CD14-positive monocyte (primary cell): Measurements from ENCODE around the gene SLC25A45. TPM values are rescaled to one million over a fixed set of nuclear protein-coding genes. Genes with fewer than 3 reads are reported as not detected.

ENCODE experiments used
- DNase-seq, 3 donors: peaks; one replicate each; pipeline ENCODE4 v3.0.0-alpha.2; 2011 to 2022
- H2AFZ ChIP-seq: 2 replicates; pipeline ENCODE4 v1.6.0; 2012; ENCODE audit warnings: mild to moderate bottlenecking, low read depth, low read length, inconsistent platforms; ENCODE audit not compliant: insufficient read depth, poor library complexity, severe bottlenecking
- H3K27ac ChIP-seq, 2 donors: 1 replicate in 1 of 2; 2 replicates in 1 of 2; pipeline ENCODE4 v1.5.1; 2012 to 2013; ENCODE audit warnings: low read length in 2 of 2, control low read depth in 1 of 2, inconsistent platforms in 1 of 2, low read depth in 1 of 2, mild to moderate bottlenecking in 1 of 2
- H3K27me3 ChIP-seq, 2 donors: one replicate each; pipeline versions ENCODE4 v1.6.0 to v1.6.1; 2011 to 2013; ENCODE audit warnings: low read length in 2 of 2; ENCODE audit not compliant: control insufficient read depth in 2 of 2, insufficient read depth in 2 of 2
- H3K36me3 ChIP-seq, 2 donors: replicated peaks in 1 of 2; 1 replicate in 1 of 2; 2 replicates in 1 of 2; pipeline versions ENCODE4 v1.5.1 to v1.6.1; 2012 to 2013; ENCODE audit warnings: low read length in 2 of 2, control low read depth in 1 of 2, inconsistent platforms in 1 of 2, mild to moderate bottlenecking in 1 of 2; ENCODE audit not compliant: insufficient read depth in 2 of 2, control insufficient read depth in 1 of 2
- H3K4me1 ChIP-seq, 2 donors: 1 replicate in 1 of 2; 2 replicates in 1 of 2; pipeline versions ENCODE4 v1.5.1 to v1.6.1; 2012 to 2013; ENCODE audit warnings: low read length in 2 of 2, control low read depth in 1 of 2, inconsistent platforms in 1 of 2, mild to moderate bottlenecking in 1 of 2, moderate library complexity in 1 of 2; ENCODE audit not compliant: insufficient read depth in 2 of 2, control insufficient read depth in 1 of 2
- H3K4me2 ChIP-seq: replicated peaks from 2 replicates; pipeline ENCODE3; 2012; ENCODE audit warnings: low read length, moderate library complexity, mild to moderate bottlenecking; ENCODE audit not compliant: poor library complexity, severe bottlenecking; ENCODE audit errors: extremely low read depth
- H3K4me3 ChIP-seq, 3 experiments: fragments of 200-600 bp in 1 of 3; sonication (generic) in 1 of 3; replicated peaks in 1 of 3; 1 replicate in 2 of 3; 2 replicates in 1 of 3; pipeline ENCODE4 v1.5.1; 2011 to 2013; ENCODE audit warnings: low read length in 3 of 3, mild to moderate bottlenecking in 3 of 3, control low read depth in 2 of 3, low read depth in 2 of 3, inconsistent platforms in 1 of 3, moderate library complexity in 1 of 3
- H3K79me2 ChIP-seq: 2 replicates; pipeline ENCODE4 v1.6.0; 2012; ENCODE audit warnings: mild to moderate bottlenecking, control low read depth, inconsistent platforms, low read length, moderate library complexity; ENCODE audit not compliant: insufficient read depth
- H3K9ac ChIP-seq: 2 replicates; pipeline ENCODE4 v1.6.0; 2017; ENCODE audit warnings: low read length, mild to moderate bottlenecking; ENCODE audit not compliant: insufficient read depth, poor library complexity, severe bottlenecking
- H3K9me3 ChIP-seq, 2 donors: replicated peaks in 1 of 2; 1 replicate in 1 of 2; 2 replicates in 1 of 2; pipeline versions ENCODE4 v1.5.1 to v1.6.1; 2012 to 2013; ENCODE audit warnings: low read length in 2 of 2, control low read depth in 1 of 2; ENCODE audit not compliant: control insufficient read depth in 1 of 2, insufficient read depth in 1 of 2
- H4K20me1 ChIP-seq: 2 replicates; pipeline ENCODE4 v1.6.0; 2012; ENCODE audit warnings: mild to moderate bottlenecking, low read length, control low read depth, moderate library complexity; ENCODE audit not compliant: insufficient read depth
- H3K27ac Mint-ChIP-seq, 7 donors: one replicate each; pipeline ENCODE4 v1.8.0; 2020; ENCODE audit warnings: mild to moderate bottlenecking in 7 of 7, mixed read lengths in 7 of 7, moderate library complexity in 6 of 7, inconsistent platforms in 2 of 7
- H3K27me3 Mint-ChIP-seq, 3 donors: one replicate each; pipeline ENCODE4 v1.8.0; 2021 to 2022; ENCODE audit warnings: low read depth in 3 of 3, mild to moderate bottlenecking in 3 of 3, mixed read lengths in 3 of 3, moderate library complexity in 3 of 3, inconsistent platforms in 1 of 3
- H3K36me3 Mint-ChIP-seq, 2 donors: one replicate each; pipeline ENCODE4 v1.8.0; 2020; ENCODE audit warnings: mixed read lengths in 2 of 2, inconsistent platforms in 1 of 2, mild to moderate bottlenecking in 1 of 2
- H3K4me1 Mint-ChIP-seq: one replicate; pipeline ENCODE4 v1.8.0; 2020; ENCODE audit warnings: mild to moderate bottlenecking, mixed read lengths
- H3K4me3 Mint-ChIP-seq, 2 donors: one replicate each; pipeline ENCODE4 v1.8.0; 2020; ENCODE audit warnings: mild to moderate bottlenecking in 2 of 2, mixed read lengths in 2 of 2, moderate library complexity in 1 of 2
- H3K9me3 Mint-ChIP-seq, 7 donors: one replicate each; pipeline ENCODE4 v1.8.0; 2020 to 2022; ENCODE audit warnings: mixed read lengths in 7 of 7, mild to moderate bottlenecking in 6 of 7, moderate library complexity in 6 of 7, inconsistent platforms in 2 of 7
- WGBS: methylation state at CpG from one replicate; pipeline ENCODE4 v1.1.5; 2013; ENCODE audit warnings: missing lambda C conversion rate; ENCODE audit not compliant: insufficient coverage; 5-methylcytosine and 5-hydroxymethylcytosine counted together
- intact Hi-C, 2 donors: fragments of 100-400 bp; cut with micrococcal nuclease; formaldehyde crosslinking; loops; one replicate each; pipeline versions ENCODE4 v1.15.0 to v1.15.1; 2023
- polyA plus RNA-seq, 3 donors: library from polyadenylated mRNA; depleted of rRNA in 1 of 3; unstranded in 2 of 3; stranded (reverse) in 1 of 3; fragments of 300-500 nt in 2 of 3; fragments of >200 nt in 1 of 3; fragmentation: Illumina TruSeq in 2 of 3; gene quantifications; 1 replicate in 2 of 3; 2 replicates in 1 of 3; pipeline ENCODE4 v1.2.3, GENCODE V29; 2012 to 2021
- TF ChIP-seq, protein P1 (sequence below): fragments of 200-600 bp; IDR thresholded peaks from one replicate; pipeline ENCODE4 v1.8.0; 2022; ENCODE audit warnings: antibody characterized with exemption, mild to moderate bottlenecking

SLC25A45 gene
- polyA plus RNA-seq, 3 donors, result 3.7 to 11.3 (median 4.1) TPM

- Histone ChIP-seq H3K4me2 (peak overlapping the region; percentile 92), H3K79me2 (peaks cover 28% of the 10 kb centered on the region), H3K36me3 (no peaks in the 10 kb centered on the region), H3K4me1 (peaks cover 60 to 75% of the 10 kb centered on the region in 2 donors), H3K4me3 (peak overlapping the region; percentile 21 to 73 (median 54)), H4K20me1 (no peaks in the 10 kb centered on the region), H3K9me3 (no peaks in the 10 kb centered on the region), H3K27me3 (no peaks in the 10 kb centered on the region), H3K9ac (peak overlapping the region; percentile 88), H2AFZ (peak overlapping the region; percentile 70), H3K27ac (peak overlapping the region; percentile 89 to 100)
- no peak for DNase-seq
- intact Hi-C loops, result loop anchor here (2.0 to 5.0 kb wide), 3 partner anchors 34 to 124 kb away; no protein-coding TSS in a partner anchor
- Mint-ChIP-seq H3K9me3 (peaks cover 0 to 3% (median 0%) of the 10 kb centered on the region in 7 donors), H3K36me3 (peaks cover 0 to under 1% of the 10 kb centered on the region in 2 donors), H3K27ac (peak overlapping the region; percentile 99 to 100 (median 100)), H3K4me1 (peaks cover 57% of the 10 kb centered on the region), H3K4me3 (peak overlapping the region; percentile 89 to 94), H3K27me3 (peaks cover 0 to 2% (median 0%) of the 10 kb centered on the region in 3 donors)
- WGBS, result 18% methylated on average over 9 of the region's 12 CpGs
- TF ChIP-seq, protein P1, sequence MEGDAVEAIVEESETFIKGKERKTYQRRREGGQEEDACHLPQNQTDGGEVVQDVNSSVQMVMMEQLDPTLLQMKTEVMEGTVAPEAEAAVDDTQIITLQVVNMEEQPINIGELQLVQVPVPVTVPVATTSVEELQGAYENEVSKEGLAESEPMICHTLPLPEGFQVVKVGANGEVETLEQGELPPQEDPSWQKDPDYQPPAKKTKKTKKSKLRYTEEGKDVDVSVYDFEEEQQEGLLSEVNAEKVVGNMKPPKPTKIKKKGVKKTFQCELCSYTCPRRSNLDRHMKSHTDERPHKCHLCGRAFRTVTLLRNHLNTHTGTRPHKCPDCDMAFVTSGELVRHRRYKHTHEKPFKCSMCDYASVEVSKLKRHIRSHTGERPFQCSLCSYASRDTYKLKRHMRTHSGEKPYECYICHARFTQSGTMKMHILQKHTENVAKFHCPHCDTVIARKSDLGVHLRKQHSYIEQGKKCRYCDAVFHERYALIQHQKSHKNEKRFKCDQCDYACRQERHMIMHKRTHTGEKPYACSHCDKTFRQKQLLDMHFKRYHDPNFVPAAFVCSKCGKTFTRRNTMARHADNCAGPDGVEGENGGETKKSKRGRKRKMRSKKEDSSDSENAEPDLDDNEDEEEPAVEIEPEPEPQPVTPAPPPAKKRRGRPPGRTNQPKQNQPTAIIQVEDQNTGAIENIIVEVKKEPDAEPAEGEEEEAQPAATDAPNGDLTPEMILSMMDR, result no peak
Observed at GRCh38 chr11:65382804-65383368, 440 bp upstream of the SLC25A45 start.

DNA sequence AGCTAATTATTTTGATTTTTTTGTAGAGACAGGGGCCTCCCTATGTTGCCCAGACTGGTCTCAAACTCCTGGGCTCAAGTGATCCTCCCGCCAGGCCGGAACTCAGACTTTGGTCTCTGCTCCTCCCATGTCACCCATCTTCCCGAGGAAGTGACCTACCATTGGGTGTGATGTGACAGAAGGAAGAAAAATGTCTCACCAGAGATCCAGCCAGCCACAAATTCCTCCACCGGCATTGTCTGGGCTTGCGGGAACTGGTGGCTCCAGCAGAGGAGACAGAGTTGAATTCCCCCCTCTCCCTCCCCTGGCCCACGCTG is 772 bp downstream of the SLC25A45 start:
- no peaks in the 10 kb centered on the region for H3K36me3 ChIP-seq
- H3K27ac ChIP-seq, result peak overlapping the region; percentile 89 to 100
- H3K4me3 Mint-ChIP-seq, result peak overlapping the region; percentile 88 to 89
- DNase-seq, result peak; percentile 64 to 70 (median 66)
- peaks cover 16% of the 10 kb centered on the region for H3K79me2 ChIP-seq
- H2AFZ ChIP-seq, result peak overlapping the region; percentile 70
- peaks cover 0 to 2% (median 0%) of the 10 kb centered on the region in 3 donors for H3K27me3 Mint-ChIP-seq
- H3K9ac ChIP-seq, result peak overlapping the region; percentile 88
- H3K9me3 Mint-ChIP-seq, result peaks cover 0 to 3% (median 0%) of the 10 kb centered on the region in 7 donors
- peak overlapping the region; percentile 14 to 73 (median 54) for H3K4me3 ChIP-seq
- H3K4me1 Mint-ChIP-seq, result peaks cover 54% of the 10 kb centered on the region
- no peaks in the 10 kb centered on the region for H4K20me1 ChIP-seq
- H3K27ac Mint-ChIP-seq, result peak overlapping the region; percentile 99 to 100 (median 100)
- no peaks in the 10 kb centered on the region for H3K9me3 ChIP-seq
- peaks cover 3 to 5% of the 10 kb centered on the region in 2 donors for H3K36me3 Mint-ChIP-seq
- intact Hi-C loops, result loop anchor here (2.0 to 5.0 kb wide), 3 partner anchors 36 to 126 kb away; no protein-coding TSS in a partner anchor
- TF ChIP-seq, protein P1, result no peak
- 0% methylated on average over 1 of the region's 6 CpGs for WGBS
- peaks cover 52 to 72% of the 10 kb centered on the region in 2 donors for H3K4me1 ChIP-seq
- peak overlapping the region; percentile 92 for H3K4me2 ChIP-seq
- no peaks in the 10 kb centered on the region for H3K27me3 ChIP-seq
